HG02678 (cell line): ENCODE data around the gene NANOS3.

Source experiments
- ATAC-seq: cut with Tn5 transposase; IDR thresholded peaks from one replicate; pipeline ENCODE4 v1.9.1; 2021; ENCODE audit warnings: mild to moderate bottlenecking, moderate library complexity; ENCODE audit not compliant: unreplicated experiment

The NANOS3 gene

DNA sequence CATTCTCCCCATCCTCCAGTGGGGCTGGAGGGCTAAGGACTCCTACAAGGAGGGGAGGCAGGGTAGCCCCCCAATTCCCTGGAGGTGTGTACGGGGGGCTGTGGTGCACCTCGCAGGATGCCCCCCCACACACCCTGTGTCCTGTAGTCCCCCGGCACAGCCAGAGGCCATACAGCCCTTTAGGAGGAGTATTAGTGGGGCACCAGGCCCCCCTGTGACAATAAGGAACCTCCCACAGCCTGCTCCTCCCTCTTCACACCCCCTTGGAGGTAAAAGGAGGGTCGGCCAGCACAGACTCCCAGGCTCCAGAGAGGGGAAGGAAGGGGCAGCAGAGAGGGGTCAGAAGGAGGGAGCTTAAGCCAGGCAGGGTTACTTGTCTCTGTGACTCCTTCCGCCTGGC lies at the start of gene NANOS3:
Gene NANOS3, plus strand, starts transcription at position 301 of the 400 bp plus-strand sequence. CDS start 115 bp downstream, outside the sequence.
- ATAC-seq: no peak

DNA sequence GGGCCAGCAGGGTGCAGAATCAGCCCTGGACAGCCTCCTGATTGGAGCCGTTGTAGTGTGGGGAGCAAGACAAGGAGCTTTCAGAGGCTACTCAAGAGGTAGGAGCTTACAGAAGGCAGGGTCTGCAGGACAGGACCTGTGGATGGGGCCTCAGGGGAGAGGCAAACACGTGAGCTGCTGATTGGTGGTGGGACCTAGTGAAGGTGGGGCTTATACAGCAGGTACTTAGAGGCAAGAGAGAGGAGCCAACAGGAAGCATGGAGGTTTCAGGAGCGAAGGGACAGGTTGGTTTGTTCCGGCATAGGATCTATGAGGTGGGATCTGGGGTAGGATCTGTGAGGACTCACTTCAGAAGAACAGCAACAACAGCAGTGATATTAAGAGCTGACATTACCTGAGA lies 49.3 kb upstream of the NANOS3 start:
- no peak for ATAC-seq

DNA sequence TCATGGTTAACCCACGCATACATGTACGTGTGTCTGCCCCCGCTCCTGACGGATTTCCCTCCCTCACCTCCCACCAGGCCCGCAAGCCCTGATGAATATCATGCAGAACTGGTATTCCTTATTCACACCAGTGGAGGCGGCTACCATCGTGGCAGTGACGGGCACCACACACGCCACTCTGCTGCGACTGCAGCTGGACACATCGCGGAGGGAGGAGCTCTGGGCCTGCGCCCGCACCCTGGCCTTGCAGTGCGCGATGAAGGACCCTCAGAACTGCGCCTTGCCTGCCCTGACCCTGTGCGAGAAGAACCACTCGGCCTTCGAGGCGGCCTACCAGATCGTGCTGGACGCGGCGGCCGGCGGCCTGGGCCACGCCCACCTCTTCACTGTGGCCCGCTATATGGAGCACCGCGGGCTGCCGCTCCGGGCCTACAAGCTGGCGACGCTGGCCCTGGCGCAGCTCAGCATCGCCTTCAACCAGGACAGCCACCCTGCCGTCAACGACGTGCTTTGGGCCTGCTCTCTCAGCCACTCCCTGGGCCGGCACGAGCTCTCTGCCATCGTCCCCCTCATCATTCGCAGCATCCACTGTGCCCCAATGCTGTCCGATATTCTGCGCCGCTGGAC lies 46.7 kb upstream of the NANOS3 start:
- ATAC-seq: no peak

- ATAC-seq: no peak
Measured at GRCh38 chr19:13830741-13831536, 46.0 kb upstream of the NANOS3 start.

DNA sequence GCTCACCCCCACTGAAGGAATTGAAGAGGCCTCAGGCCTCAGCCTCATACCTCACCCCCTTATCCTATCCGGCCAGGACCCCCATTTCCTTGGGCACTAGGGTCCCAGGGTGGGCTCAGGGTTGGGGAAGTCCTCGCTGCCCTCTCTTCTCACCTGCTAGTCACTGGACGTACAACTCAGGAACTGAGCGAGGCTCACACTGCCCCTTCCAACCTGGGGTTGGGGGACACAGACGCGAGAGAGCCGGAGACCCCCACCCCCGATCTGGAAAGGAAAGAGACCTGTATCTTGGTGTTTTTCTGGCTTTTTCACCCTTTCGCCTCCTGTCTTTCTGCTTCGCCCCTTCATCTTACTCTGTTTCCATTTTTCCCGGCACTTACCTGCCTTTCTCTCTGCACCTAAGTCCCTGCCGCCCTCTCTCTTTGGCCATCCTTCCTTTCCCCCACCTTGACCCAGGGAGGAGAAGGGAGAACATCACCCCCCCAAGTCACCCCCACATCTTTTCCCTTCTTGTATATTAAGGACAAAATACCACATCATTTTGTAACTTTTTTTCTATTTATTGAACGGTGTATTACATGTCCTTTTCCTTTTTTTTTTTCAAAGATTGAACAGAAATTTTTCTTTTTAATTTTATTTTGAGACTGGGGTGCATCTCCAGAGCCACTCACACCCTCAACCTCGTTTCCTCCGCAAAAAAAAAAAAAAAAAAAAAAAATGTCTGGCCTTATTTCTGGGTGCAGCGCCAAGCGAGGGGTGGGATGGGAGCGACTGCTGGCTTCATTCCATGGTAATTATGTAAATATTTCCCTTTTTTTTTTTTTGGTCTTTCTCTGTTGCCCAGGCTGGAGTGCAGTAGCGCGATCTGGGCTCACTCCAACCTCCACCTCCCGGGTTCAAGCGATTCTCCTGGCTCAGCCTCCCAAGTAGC lies 45.1 kb upstream of the NANOS3 start:
- no peak for ATAC-seq

DNA sequence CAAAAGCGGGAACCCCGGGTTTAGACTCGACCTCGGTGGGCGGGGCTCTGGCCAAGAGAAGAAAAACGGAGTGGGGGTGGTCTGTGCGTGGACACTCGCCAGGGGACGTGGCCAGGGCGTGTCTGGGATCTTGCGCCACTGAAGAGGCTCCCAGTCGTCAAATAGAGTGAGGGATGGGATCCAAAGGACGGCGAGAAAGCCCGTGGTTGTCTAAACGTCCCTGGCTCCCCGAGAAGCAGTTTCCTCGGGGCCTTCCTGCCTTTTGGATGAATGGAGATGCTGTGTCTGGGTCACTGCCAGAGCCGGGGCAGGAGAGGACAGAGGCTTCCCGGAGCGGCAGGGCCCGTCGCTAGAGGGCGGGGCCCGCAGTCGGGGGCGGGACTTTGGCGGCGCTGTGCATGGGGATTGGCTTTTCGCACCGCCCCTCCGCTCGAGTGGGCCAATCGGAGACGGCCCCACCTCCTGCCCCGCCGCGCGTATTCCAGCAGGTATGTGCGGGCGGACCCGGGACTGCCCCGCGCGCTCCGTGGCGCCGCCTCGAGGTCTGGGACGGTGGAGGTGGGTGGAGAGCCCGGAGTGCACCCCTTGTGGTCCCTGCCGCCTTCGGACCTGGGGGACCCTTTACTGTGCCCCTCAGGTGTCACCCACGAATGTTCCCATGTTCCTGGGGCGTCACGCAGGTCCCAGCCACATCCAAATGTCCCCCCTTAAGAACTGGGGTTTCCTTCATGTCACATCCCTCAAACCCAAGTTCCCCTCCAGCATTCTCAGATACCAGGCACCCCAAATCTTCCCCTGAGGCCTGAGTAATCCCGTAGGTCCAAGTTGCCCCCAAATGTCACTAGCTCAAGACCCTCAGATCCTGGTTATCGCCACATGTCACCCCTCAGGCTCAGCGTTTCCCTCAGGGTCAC lies 43.3 kb upstream of the NANOS3 start:
- peak; percentile 86 for ATAC-seq

DNA sequence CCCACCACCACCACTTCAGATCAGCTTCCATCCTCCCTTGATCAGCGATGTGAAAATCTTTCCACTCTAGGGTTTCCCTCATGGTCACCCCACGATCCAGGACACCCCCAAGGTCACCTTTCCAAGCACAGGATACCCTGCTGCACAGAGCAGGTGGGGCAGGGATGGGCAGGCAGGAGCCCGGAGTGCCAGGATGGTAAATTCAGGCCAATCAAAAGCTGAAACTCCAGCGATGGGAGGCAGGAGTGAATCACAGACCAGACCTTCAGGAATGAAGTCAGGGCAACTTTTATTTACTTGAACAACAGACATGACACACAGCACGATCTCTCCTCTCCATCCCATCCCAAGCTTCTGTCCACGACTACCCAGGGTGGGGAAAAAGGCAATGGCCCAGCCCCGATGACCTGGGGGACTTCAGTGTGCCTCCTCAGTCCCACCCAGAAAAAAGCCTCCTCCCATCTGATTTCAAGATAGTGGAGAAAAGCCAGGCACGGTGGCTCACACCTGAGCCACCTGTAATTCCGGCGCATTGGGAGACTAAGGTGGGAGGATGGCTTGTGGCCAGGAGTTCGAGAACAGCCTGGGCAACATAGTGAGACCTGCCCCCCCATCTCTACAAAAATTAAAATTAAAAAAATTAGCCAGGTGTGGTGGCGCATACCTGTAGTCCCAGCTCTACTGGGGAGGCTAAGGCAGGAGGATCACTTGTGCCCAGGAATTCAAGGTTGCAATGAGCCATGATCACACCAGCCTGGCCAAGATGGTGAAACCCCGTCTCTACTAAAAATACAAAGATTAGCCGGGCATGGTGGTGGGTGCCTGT lies 42.5 kb upstream of the NANOS3 start:
- ATAC-seq: no peak

- no peak for ATAC-seq
Measured at GRCh38 chr19:13835791-13836723, 40.9 kb upstream of the NANOS3 start.

- ATAC-seq: no peak
Measured at GRCh38 chr19:13838435-13839129, 38.4 kb upstream of the NANOS3 start.

- peak; percentile 40 for ATAC-seq
Measured at GRCh38 chr19:13839130-13839937, 37.6 kb upstream of the NANOS3 start.

DNA sequence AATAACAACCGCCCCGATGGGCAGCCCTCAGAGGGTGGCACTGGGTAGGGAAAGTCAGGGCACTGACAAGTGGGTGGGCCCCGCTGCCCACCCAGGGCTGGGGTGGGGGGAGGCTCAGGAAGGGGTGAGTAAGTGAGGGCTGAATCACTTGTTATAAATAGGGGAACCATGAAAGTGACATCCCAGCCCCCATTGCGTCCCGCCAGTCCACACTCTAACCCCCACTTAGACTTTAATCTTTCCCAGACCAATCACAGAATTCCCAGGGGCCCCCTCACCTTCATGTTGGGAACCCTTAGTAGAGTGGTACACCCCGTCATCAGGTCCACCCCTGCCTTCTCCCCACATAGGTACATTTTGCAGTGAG lies 37.0 kb upstream of the NANOS3 start:
- ATAC-seq: no peak

DNA sequence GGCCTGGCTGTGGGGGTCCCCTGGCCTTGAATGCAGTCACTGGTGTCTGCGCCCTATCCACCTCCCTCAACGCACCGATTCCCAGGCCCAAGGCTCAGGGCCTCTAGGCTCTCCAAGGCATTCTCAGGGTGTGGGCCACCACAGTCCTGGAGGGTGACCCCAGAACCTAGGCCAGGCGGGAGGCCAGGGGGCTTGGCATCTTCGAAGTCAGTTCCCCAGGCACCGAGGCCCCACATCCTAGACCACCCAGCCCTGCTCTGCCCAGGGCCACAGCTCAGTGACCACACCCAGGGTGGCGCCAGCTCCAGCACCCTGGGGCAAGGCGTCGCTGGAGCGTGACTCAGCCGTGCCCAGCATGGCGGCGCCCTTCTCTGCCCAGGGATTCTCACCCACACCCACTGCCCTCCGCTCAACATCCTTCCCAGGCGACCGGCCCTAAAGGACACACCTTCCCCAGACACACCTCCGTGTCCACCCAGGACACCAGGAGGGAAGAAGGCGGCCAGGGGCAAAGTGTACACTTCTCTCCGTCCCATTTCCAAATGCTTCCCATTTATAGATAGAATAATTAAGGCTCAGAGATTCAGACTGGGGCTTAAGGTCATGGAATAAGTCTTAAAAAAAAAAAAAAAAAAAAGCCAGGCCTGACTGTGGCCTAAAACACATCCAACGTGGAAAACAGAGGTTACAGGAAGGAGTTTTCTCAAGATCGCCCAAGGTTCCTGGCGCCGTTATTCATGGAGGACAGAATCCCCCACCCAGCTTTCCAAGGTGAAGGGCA lies 36.4 kb upstream of the NANOS3 start:
- ATAC-seq: no peak

DNA sequence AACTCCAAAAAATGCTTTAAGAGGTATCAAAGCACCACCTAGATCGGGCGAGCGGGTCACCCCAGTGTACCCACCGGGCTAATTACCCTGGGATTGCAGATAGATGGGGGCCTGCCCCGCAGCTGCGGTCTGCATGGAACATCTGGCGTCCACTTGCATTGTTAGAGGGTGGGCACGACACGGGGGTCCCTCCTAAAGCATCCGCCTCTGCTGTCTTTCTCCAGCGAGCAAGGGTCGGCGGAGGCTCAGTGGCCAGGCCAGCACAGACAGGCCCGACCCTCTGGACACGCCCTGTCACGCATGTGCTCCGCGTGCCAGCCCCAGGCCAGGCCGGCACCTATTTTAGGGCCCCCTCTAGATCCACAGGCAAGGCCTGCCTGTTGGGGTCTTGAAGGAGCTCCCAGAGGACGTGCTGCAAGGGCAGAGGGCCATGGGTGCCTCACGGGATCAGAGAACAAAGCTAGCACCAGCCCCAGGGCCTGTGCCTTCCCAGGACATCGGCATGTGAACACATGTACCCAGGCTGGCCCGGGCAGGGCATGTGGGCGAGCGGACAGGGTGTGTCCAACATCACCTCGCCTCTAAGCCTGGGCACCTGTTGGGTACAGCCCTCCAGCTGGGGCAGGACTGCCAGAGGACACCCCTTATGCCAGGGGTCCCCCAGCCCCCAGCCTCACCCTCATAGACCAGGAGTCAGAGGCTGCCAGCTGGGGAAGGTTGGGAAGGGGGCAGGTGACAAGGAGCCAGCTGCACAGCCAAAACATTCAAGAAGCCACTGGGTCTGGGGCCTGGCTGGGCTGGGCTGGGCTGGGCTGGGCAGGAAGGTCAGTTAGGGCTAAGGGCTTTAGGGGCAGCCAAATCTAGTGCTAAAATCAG lies 35.6 kb upstream of the NANOS3 start:
- no peak for ATAC-seq

- ATAC-seq: no peak
Measured at GRCh38 chr19:13841962-13842290, 35.0 kb upstream of the NANOS3 start.

DNA sequence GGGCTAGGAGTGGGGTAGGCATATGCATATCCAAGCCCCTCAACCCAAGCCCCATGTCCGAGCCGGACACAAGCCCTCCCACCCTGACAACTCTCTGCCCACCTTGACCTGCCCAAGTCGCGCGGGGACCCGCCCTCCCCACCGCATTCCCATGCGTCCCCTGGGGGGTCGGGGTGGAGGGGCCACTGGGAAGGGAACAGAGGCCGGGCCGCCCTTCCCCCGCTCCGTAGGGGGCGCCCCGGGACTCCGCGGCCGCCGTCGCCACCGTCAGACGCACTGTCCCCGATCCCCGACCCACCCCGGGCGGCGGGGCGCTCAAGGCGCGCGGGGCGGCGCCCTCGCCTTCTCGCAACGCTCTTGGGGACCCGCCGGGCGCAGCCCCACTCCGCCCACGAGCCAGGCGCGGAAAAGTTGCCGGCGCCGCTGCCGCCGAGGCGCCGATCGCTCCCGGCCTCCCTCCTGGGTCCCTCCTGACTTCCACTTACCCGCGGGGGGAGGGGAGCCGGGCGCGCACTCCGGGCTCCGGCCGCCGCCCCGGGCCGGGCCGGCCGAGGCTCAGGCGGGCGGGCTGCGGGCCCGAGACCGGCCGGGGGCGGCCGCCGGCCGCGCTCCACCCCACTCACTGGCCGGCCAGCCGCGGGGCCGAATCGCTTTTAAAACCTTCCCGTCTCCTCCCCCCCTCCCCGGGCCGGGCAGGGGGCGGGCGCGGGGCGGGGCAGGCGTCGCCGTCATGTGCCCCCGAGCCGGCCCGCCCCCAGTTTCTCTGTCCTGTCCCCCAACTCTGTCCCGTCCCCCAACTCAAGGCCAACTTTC lies 34.4 kb upstream of the NANOS3 start:
- peak; percentile 25 for ATAC-seq
